Spleen (tissue), 11 donors: ENCODE results near the gene THSD4. TPM values are rescaled to one million over a fixed set of nuclear protein-coding genes. Genes with fewer than 3 reads are reported as not detected.
A peak's percentile ranks its signal among the peaks of the same experiment; 100 is the strongest.

Source experiments
- DNase-seq: peaks from one replicate; pipeline ENCODE4 v3.0.0-alpha.2; 2020
- H3K27ac ChIP-seq, 8 donors: fragments of 200-600 bp; sonication (generic) in 7 of 8; 1 replicate in 4 of 8; 2 replicates in 4 of 8; pipeline versions ENCODE4 v1.5.0 to v1.8.0; 2016 to 2021; ENCODE audit warnings: inconsistent platforms in 4 of 8, mild to moderate bottlenecking in 4 of 8, moderate library complexity in 1 of 8
- H3K27me3 ChIP-seq, 7 donors: fragments of 200-600 bp; sonication (generic) in 6 of 7; replicated peaks in 1 of 7; 1 replicate in 4 of 7; 2 replicates in 3 of 7; pipeline versions ENCODE4 v1.5.0 to v1.8.0; 2016 to 2021; ENCODE audit warnings: inconsistent platforms in 3 of 7, mild to moderate bottlenecking in 1 of 7
- H3K36me3 ChIP-seq, 6 donors: fragments of 200-600 bp; sonication (generic) in 5 of 6; 1 replicate in 4 of 6; 2 replicates in 2 of 6; pipeline versions ENCODE4 v1.5.0 to v1.8.0; 2016 to 2021; ENCODE audit warnings: inconsistent platforms in 2 of 6
- H3K4me1 ChIP-seq, 6 donors: fragments of 200-600 bp; sonication (generic) in 5 of 6; 1 replicate in 3 of 6; 2 replicates in 3 of 6; pipeline versions ENCODE4 v1.5.0 to v1.8.0; 2016 to 2021; ENCODE audit warnings: inconsistent platforms in 3 of 6
- H3K4me3 ChIP-seq, 8 donors: fragments of 200-600 bp; sonication (generic) in 7 of 8; 1 replicate in 4 of 8; 2 replicates in 4 of 8; pipeline versions ENCODE4 v1.5.0 to v1.8.0; 2016 to 2021; ENCODE audit warnings: inconsistent platforms in 4 of 8, mild to moderate bottlenecking in 4 of 8, moderate library complexity in 2 of 8
- H3K9me3 ChIP-seq, 8 donors: fragments of 200-600 bp; sonication (generic) in 7 of 8; 1 replicate in 4 of 8; 2 replicates in 4 of 8; pipeline versions ENCODE4 v1.5.0 to v1.8.0; 2016 to 2021; ENCODE audit warnings: inconsistent platforms in 4 of 8
- CTCF ChIP-seq, 11 experiments: fragments of 200-600 bp in 7 of 11; fragments of 450-650 bp in 4 of 11; sonication (generic) in 4 of 11; IDR thresholded peaks in 8 of 11; conservative IDR thresholded peaks in 3 of 11; 1 replicate in 7 of 11; 2 replicates in 4 of 11; pipeline versions ENCODE4 v1.4.0 to v1.8.0; 2016 to 2021; ENCODE audit warnings: antibody characterized with exemption in 11 of 11, inconsistent platforms in 4 of 11, mild to moderate bottlenecking in 1 of 11
- POLR2A ChIP-seq, 3 donors: fragments of 450-650 bp; IDR thresholded peaks; one replicate each; pipeline ENCODE4 v1.5.1; 2017; ENCODE audit warnings: antibody characterized with exemption in 3 of 3, mild to moderate bottlenecking in 1 of 3
- POLR2AphosphoS5 ChIP-seq, 3 donors: sonication (generic); formaldehyde crosslinking; IDR thresholded peaks; one replicate each; pipeline ENCODE4 v1.5.1; 2017; ENCODE audit warnings: antibody characterized with exemption in 3 of 3
- WGBS, 5 donors: extraction: QIAGEN DNeasy Blood & Tissue Kit in 3 of 5; methylation state at CpG; one replicate each; pipeline versions ENCODE4 v1.1.5 to v1.1.7; 2013 to 2018; 5-methylcytosine and 5-hydroxymethylcytosine counted together
- intact Hi-C: fragments of 100-400 bp; cut with DNase I; formaldehyde crosslinking; loops from one replicate; pipeline ENCODE4 v1.15.0; 2023; ENCODE audit warnings: low total_unique reads
- polyA plus RNA-seq, 3 donors: library from polyadenylated mRNA; stranded (reverse); fragments of 200-250 nt; gene quantifications; one replicate each; pipeline ENCODE4 v1.2.1, GENCODE V29; 2013
- total RNA-seq, 7 donors: library from RNA; depleted of rRNA in 3 of 7; stranded (reverse); fragments of >200 nt in 3 of 7; fragmentation: NEBNext Ultra II Directional in 4 of 7; extraction: Animal tissue kit (Norgen Biotek cat#: 25700) in 4 of 7; gene quantifications; one replicate each; pipeline versions ENCODE4 v1.1.0 to v1.2.1, GENCODE V29; 2016 to 2021
- donor health status: healthy with polysubstance abuse.
- donor health status: DM: no; HTN: no; CAD: no; lungs with moderate emphysema.
- donor health status: DM: no; HTN: no; CAD: no.
- donor health status: Bipolar disorder and iron deficiency.
- donor health status: healthy.
- donor health status: DM: no; HTN: no; CAD: no.
- donor health status: DM: yes; HTN: yes; CAD: no.

The THSD4 gene
- total and polyA plus RNA-seq, 10 donors: 0.29 to 11.3 (median 3.4) TPM

GRCh38 chr15:71565631-71566160, 450.4 kb downstream of the THSD4 start:
- no peak for DNase-seq
- intact Hi-C loops: no loop called here
- Histone ChIP-seq H3K9me3 (no peaks in the 10 kb centered on the region), H3K27me3 (peaks cover 0 to 2% (median 0%) of the 10 kb centered on the region in 7 donors), H3K27ac (peak overlapping the region in 1 of 8 donors; percentile 34), H3K4me1 (peaks cover 0 to 10% (median 4%) of the 10 kb centered on the region in 6 donors), H3K4me3 (no peak overlapping the region), H3K36me3 (no peaks in the 10 kb centered on the region)
- TF ChIP-seq POLR2A (IDR thresholded peaks at IDR 0.05): no peak
- TF ChIP-seq CTCF (IDR thresholded peaks at IDR 0.05 in 8 of 11, conservative IDR thresholded peaks at IDR 0.05 in 3 of 11): no peak
- no peak for TF ChIP-seq POLR2AphosphoS5 (IDR thresholded peaks at IDR 0.05)
- WGBS, 5 donors: 34 to 51% (median 42%) methylated on average over 3 of the region's 3 CpGs

DNA sequence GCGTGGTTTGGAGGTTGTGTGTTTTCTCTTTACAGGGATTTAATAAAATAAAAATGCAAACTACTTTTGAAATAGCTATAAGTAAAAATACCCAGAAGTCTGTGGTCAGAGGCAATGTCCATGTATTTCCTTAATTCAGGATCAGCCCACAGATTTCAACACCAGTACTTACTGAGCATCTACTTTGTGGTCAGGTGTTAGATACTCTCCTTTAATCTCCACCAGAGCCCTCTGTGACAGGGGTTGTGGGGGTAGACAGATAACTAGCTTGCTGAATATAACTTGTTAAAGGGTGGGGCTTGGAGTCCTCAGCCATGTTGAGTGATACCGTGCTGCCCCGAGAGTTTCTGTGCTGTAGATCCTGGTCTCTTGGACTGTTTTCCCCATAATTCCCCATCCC, 451.0 kb downstream of the THSD4 start:
- Histone ChIP-seq H3K9me3 (no peaks in the 10 kb centered on the region), H3K27me3 (peaks cover 0 to 7% (median 0%) of the 10 kb centered on the region in 7 donors), H3K4me3 (no peak overlapping the region), H3K4me1 (peaks cover 0 to 10% (median 4%) of the 10 kb centered on the region in 6 donors), H3K36me3 (no peaks in the 10 kb centered on the region), H3K27ac (no peak overlapping the region)
- intact Hi-C loops: no loop called here
- 94 to 97% (median 96%) methylated on average over 3 of the region's 3 CpGs for WGBS, 5 donors
- DNase-seq: no peak
- TF ChIP-seq POLR2A (IDR thresholded peaks at IDR 0.05): no peak
- TF ChIP-seq POLR2AphosphoS5 (IDR thresholded peaks at IDR 0.05): no peak
- TF ChIP-seq CTCF (IDR thresholded peaks at IDR 0.05 in 8 of 11, conservative IDR thresholded peaks at IDR 0.05 in 3 of 11): no peak

DNA sequence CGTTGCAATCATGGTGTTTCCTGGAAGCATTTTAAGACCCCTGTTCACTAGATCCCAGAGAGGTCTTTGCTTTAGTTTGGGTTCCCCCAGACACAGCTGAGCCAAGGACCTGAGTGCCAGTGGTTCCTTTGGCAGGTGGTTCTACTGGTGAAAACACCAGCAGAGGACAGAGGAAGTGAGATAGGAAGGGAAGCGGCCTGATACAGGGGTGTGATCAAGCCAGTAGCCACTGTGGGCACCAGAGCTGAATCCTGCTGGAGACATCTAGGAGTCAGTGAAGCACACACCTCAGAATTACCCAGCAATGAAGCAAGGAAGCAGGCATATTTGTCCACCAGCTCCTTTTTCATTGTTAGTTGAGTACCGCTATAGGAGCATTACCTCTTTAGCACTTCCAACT, 451.9 kb downstream of the THSD4 start:
- 64 to 97% (median 72%) methylated on average over 3 of the region's 3 CpGs for WGBS, 5 donors
- TF ChIP-seq POLR2A (IDR thresholded peaks at IDR 0.05): no peak
- Histone ChIP-seq H3K9me3 (no peaks in the 10 kb centered on the region), H3K27ac (no peak overlapping the region), H3K4me3 (no peak overlapping the region), H3K36me3 (no peaks in the 10 kb centered on the region), H3K4me1 (peaks cover 0 to 10% (median 4%) of the 10 kb centered on the region in 6 donors), H3K27me3 (peaks cover 0 to 12% (median 0%) of the 10 kb centered on the region in 7 donors)
- no peak for DNase-seq
- intact Hi-C loops: no loop called here

GRCh38 chr15:71568227-71568626, 453.0 kb downstream of the THSD4 start:
- Histone ChIP-seq H3K36me3 (no peaks in the 10 kb centered on the region), H3K27ac (no peak overlapping the region), H3K9me3 (no peaks in the 10 kb centered on the region), H3K27me3 (peaks cover 0 to 20% (median 0%) of the 10 kb centered on the region in 7 donors), H3K4me1 (peaks cover 0 to 10% (median 4%) of the 10 kb centered on the region in 6 donors), H3K4me3 (no peak overlapping the region)
- no peak for DNase-seq
- WGBS, 5 donors: 61 to 89% (median 76%) methylated on average over 1 of the region's 1 CpG
- TF ChIP-seq CTCF (IDR thresholded peaks at IDR 0.05 in 8 of 11, conservative IDR thresholded peaks at IDR 0.05 in 3 of 11) (no peak), POLR2A (IDR thresholded peaks at IDR 0.05) (no peak), POLR2AphosphoS5 (IDR thresholded peaks at IDR 0.05) (no peak)
- intact Hi-C loops: no loop called here
